Measurements from ENCODE around the gene LRRC55.

LRRC55 gene

GRCh38 chr11:57181678-57182305 is at the start of gene LRRC55:
Gene LRRC55 (plus strand): TSS chr11:57181953. CDS start chr11:57182023, 70 bp downstream.
- no peak for DNase-seq

DNA sequence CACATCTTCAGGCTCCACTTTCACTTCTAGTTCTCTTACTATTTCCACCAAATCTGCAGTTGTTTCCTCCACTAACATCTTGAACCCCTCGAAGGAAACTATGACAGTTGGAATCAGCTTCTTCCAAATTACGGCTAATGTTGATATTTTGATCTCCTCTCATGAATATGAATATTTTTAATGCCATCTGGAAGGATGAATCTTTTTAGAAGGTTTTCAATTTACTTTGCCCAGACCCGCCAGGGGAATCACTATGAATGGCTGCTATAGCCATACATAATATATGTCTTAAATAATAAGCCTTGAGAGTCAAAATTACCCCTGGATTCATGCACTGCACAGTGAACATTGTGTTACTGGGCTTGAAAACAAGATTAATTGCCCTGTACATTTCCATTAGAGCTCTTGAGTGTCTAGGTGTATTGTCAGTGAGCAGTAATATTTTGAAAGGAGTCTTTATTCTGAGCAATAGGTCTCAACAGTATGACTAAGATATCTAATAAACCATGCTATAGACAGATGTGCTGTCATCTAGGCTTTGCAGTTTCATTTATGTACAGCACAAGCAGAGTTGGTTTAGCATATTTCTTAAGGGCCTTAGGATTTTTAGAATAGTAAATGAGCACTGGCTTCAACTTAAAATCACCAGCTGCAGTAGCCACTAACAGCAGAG is 48.3 kb upstream of the LRRC55 start:
- no peak for DNase-seq

- DNase-seq, result no peak
Measured at GRCh38 chr11:57134284-57134683, 47.5 kb upstream of the LRRC55 start.

DNA sequence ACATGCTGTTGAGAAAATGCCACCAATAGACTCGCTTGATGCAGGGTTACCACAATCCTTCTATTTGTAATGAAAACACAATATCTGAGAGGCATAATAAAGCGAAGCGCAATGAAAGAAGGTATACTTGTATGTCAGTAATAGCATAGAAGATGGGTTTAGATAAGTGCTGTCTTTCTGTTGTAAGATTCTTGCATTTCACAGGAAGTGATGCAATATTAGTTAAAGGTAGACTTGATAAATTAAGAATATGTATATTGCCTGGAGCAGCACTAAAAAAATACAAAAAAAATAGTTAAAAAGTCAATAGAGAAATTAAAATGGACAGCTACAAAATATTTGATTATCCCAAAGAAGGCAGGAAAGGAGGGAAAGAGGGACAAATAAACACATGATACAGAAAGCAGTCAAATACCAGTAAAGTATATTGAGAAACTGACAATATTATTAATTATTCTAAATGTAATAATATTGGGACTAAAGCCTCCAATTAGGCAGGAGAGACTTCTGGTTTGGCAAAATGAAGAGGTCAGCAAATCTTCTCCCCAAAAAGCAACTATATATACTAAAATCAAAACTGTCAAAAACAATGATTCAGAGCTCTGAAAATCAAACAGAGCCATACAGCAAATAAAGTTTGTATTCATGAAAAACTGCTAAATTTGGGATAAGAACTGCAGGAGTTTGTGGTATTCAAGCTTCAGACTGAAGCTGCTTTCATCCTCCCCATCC is 46.6 kb upstream of the LRRC55 start:
- DNase-seq, result no peak

GRCh38 chr11:57140568-57140967 is 41.2 kb upstream of the LRRC55 start:
- DNase-seq, result no peak

DNA sequence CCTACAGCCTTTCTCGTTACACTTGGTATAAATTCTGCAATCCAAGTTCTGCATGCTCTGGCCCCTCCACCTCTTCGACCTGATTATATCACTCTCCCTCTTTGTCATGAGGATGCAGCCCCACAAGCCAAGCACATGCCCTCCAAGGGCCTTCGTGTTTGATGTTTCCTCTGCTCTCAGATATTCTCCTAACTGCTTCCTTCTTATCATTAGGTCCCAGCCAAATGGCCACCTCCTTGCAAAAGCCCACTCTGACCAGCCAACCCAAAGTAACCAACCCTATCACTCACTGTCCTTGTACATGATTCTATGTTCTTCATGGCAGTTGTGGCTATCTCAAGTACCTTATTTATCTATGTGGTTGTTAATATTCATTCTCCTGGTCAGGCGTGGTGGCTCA is 38.3 kb upstream of the LRRC55 start:
- DNase-seq, result no peak

DNA sequence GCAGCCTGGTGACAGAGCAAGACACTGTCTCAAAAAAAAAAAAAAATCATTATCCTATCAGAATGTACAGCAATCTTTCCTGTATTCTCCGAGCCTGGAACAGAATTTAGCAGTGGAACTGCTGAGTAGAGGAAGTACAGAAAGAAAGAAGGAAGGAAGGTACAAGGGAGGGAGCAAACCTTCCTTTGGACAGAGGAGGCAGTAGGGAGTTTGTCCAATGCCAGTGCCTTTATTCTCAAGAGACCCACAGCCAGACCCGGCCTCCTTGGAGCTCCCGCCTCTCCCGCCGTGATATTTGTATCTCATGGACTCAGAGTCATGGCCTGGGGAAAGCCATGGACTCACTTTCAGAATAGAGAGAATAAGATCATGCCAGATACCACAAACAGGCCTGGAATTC is 37.7 kb upstream of the LRRC55 start:
- DNase-seq, result no peak

GRCh38 chr11:57144531-57145320 is 37.0 kb upstream of the LRRC55 start:
- DNase-seq, result no peak

- no peak for DNase-seq
Measured at GRCh38 chr11:57146301-57146700, 35.5 kb upstream of the LRRC55 start.

DNA sequence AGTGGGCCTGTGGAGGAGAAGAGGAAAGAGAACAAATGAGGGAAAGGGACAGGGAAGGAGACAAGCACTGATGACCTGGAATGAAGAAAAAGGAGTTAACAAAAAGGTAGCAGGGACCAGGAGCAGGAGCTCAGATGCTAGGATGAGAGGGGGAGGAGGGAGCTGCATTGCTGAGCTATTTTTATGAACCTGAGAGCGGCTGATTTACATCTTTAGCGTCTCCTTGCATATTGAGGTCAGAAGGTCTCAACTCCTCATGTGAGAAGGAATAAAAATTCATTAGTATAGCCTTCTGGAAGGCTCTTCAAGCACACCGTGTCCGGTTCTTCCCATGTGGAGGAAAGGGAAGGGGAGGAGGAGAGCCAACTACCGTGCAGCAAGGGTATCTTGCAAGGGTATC is 33.1 kb upstream of the LRRC55 start:
- no peak for DNase-seq

DNA sequence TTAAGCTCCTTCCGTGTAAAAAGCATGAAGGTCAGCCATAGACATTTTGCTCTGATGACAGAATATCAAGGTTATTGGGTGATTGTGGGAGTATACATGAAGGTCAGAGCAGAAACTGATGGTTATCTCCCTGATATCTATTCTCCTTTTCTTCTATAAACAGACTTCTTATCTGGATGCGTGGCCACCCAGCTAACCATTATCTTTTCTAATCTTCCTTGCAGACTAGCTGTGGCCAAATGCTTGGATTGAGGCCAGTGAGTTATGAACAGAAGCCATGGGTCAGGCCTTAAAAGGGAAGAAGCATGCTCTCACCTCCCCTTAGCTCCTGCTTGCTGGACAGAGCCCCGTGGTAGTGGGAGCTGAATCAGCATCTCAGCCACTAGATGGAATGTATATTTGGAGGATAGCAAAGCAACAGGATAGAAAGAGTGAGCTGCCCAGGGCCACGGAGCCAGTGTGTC is 31.3 kb upstream of the LRRC55 start:
- DNase-seq, result no peak

DNA sequence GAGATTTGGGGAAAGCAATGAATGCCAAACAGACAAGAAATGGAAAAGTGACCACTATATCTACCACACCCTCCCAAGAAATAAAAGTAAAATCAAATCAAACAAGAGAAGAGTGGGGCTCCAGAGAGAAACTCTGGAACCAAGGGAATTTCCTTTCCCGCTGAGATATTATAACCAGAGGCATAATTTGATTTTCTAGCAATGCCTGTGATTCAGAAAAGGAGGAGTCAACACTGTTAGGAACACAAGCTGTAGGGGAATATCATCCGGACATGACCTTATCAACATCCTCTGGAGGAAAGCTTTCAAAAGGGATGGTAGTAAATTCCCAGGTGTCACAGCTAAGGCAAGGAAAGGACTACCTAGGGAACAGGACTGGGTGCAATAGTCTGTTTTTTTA is 29.6 kb upstream of the LRRC55 start:
- DNase-seq, result no peak

- DNase-seq, result no peak
Measured at GRCh38 chr11:57153448-57153847, 28.3 kb upstream of the LRRC55 start.

DNA sequence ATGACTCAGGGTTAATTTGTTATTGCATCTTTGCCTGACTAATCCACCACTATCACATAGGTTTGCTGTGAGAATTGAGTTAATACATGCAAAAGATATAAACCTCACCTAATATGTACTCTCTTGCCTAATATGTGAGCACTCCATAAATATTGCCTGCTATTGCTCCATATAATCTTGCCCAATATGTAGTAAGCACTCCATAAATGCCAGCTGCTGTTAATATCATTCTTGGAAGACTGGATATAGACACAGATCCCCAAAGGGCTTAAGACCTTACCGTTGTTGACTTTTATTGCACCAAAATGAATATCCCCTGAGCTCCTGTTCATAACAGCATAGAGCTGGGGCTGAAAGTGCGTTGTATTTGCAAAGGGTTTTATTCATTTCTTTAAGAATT is 27.0 kb upstream of the LRRC55 start:
- no peak for DNase-seq

DNA sequence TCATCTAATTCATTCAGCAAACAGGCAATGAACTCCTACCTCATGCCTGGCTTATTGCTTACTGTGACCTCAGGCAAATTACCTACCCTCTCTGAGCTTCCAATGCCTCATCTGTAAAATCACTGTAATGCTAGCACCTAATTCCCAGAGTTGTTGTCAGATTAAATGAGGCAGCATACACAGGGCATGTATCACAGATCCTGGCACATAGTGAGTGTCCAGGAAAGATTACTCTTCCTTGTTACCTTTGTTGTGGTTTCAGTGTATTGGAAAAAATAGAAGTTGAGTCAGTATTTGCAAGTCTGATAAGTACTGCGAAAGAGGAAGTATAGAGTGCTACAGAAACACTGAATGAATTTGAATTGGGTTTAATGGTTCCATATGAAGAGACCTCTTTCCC is 26.4 kb upstream of the LRRC55 start:
- no peak for DNase-seq

GRCh38 chr11:57155838-57156607 is 25.7 kb upstream of the LRRC55 start:
- no peak for DNase-seq

- DNase-seq, result no peak
Measured at GRCh38 chr11:57156928-57157327, 24.8 kb upstream of the LRRC55 start.

DNA sequence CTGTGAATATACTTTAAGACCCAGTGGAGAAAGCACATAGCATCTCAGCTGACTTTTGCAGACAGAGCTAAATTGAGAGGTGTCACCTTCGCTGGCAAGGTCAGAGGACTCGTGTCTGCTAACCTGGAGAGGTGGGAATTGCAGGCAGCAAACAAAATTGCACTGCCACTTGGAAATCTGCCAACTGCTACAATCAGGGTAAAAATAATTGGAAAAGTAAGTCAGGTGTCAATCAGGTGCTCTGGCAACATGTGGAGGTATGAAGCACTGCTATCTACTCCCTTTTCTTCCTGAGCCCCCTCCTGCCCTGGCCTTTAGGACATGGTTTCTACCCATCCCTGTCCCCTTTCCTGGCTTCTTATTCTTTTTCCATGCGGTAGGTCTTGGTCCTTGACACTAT is 24.1 kb upstream of the LRRC55 start:
- DNase-seq, result no peak

- DNase-seq, result no peak
Measured at GRCh38 chr11:57158180-57158579, 23.6 kb upstream of the LRRC55 start.

- DNase-seq, result no peak
Measured at GRCh38 chr11:57158599-57158998, 23.2 kb upstream of the LRRC55 start.

DNA sequence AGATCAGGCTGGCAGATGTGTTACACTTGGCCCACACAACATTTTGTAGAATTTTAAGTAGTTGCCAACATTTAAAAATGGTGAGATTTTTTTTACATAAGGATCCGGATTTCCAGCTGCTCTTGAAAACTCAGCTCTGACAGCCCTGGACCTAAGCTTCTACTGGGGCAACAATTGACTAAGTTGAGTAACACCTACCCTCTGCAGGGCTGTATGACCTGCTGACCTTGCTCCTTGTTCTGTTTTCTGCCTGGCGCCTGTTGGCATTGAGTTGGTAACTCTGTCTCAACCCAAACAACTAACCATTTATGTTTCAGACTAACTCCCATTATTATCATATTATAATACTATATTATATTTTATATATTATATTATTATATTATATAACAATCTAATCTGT is 21.1 kb upstream of the LRRC55 start:
- no peak for DNase-seq

DNA sequence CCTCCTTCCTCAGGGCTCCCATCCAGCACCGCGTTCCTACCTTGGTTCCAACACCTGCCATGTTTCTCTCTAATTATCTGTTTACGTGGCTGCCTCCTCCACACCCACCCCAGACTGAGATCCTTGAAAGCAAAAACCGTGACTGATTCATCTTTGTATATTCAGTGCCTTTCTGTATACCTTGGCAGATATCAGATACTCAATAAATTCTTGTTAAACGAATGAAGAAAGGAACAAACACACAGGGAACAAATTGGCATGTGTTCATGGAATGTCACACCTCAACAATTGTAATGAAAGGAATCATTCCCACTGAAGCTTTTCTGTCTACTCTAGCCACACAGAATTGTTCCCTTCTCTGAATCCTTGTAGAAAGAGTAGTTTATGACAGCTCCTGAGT is 20.4 kb upstream of the LRRC55 start:
- no peak for DNase-seq
